Measurements from ENCODE around the gene ZFYVE21. TPM values are rescaled to one million over a fixed set of nuclear protein-coding genes. Genes with fewer than 3 reads are reported as not detected.
A peak's percentile ranks its signal among the peaks of the same experiment; 100 is the strongest.

Gene ZFYVE21
- total RNA-seq, 1 donor from 2014 or later: 68.6 TPM

GRCh38 chr14:103696466-103697071 is 19.0 kb upstream of the ZFYVE21 start:
- Mint-ChIP-seq H3K27ac (ENCODE audit: unreplicated experiment) (peak overlapping the region; percentile 91), H3K27me3 (ENCODE audit: low read depth) (no peaks in the 10 kb centered on the region)

GRCh38 chr14:103697206-103697602 is 18.4 kb upstream of the ZFYVE21 start:
- TF ChIP-seq CTCF (IDR thresholded peaks at IDR 0.05): no peak
- peak overlapping the region; percentile 91 for H3K27ac Mint-ChIP-seq (ENCODE audit: unreplicated experiment)
- H3K4me3 Mint-ChIP-seq (ENCODE audit: unreplicated experiment): peak overlapping the region; percentile 23
- H3K9me3 Mint-ChIP-seq (ENCODE audit: low read depth): no peaks in the 10 kb centered on the region
- DNase-seq (ENCODE audit: low spot score): peak; percentile 8
- peaks cover 8% of the 10 kb centered on the region for H3K36me3 Mint-ChIP-seq (ENCODE audit: low read depth)
- H3K27me3 Mint-ChIP-seq (ENCODE audit: low read depth): no peaks in the 10 kb centered on the region
- peaks cover 27% of the 10 kb centered on the region for H3K4me1 Mint-ChIP-seq (ENCODE audit: low read depth)

More at GRCh38 chr14:103696466-103697071, 19.0 kb upstream of the ZFYVE21 start:
- TF ChIP-seq CTCF (IDR thresholded peaks at IDR 0.05): peak; percentile 21
- no peak overlapping the region for H3K4me3 Mint-ChIP-seq (ENCODE audit: unreplicated experiment)
- peaks cover 5% of the 10 kb centered on the region for H3K36me3 Mint-ChIP-seq (ENCODE audit: low read depth)
- H3K4me1 Mint-ChIP-seq (ENCODE audit: low read depth): peaks cover 27% of the 10 kb centered on the region
- peak; percentile 72 for DNase-seq (ENCODE audit: low spot score)
- no peaks in the 10 kb centered on the region for H3K9me3 Mint-ChIP-seq (ENCODE audit: low read depth)

GRCh38 chr14:103697603-103698379 is 17.8 kb upstream of the ZFYVE21 start:
- peaks cover 11% of the 10 kb centered on the region for H3K36me3 Mint-ChIP-seq (ENCODE audit: low read depth)
- H3K4me3 Mint-ChIP-seq (ENCODE audit: unreplicated experiment): peak overlapping the region; percentile 23
- H3K4me1 Mint-ChIP-seq (ENCODE audit: low read depth): peaks cover 27% of the 10 kb centered on the region
- no peak for TF ChIP-seq CTCF (IDR thresholded peaks at IDR 0.05)
- H3K27ac Mint-ChIP-seq (ENCODE audit: unreplicated experiment): peak overlapping the region; percentile 91
- H3K9me3 Mint-ChIP-seq (ENCODE audit: low read depth): no peaks in the 10 kb centered on the region
- peak; percentile 77 for DNase-seq (ENCODE audit: low spot score)
- no peaks in the 10 kb centered on the region for H3K27me3 Mint-ChIP-seq (ENCODE audit: low read depth)

- H3K9me3 Mint-ChIP-seq (ENCODE audit: low read depth): no peaks in the 10 kb centered on the region
- H3K4me3 Mint-ChIP-seq (ENCODE audit: unreplicated experiment): no peak overlapping the region
- H3K27ac Mint-ChIP-seq (ENCODE audit: unreplicated experiment): no peak overlapping the region
- no peak for TF ChIP-seq CTCF (IDR thresholded peaks at IDR 0.05)
- H3K36me3 Mint-ChIP-seq (ENCODE audit: low read depth): peaks cover 15% of the 10 kb centered on the region
- DNase-seq (ENCODE audit: low spot score): peak; percentile 83
- no peaks in the 10 kb centered on the region for H3K27me3 Mint-ChIP-seq (ENCODE audit: low read depth)
- peaks cover 27% of the 10 kb centered on the region for H3K4me1 Mint-ChIP-seq (ENCODE audit: low read depth)
Observed at GRCh38 chr14:103698380-103699260, 17.0 kb upstream of the ZFYVE21 start.

GRCh38 chr14:103699261-103699661 is 16.3 kb upstream of the ZFYVE21 start:
- Mint-ChIP-seq H3K4me3 (ENCODE audit: unreplicated experiment) (no peak overlapping the region), H3K27me3 (ENCODE audit: low read depth) (no peaks in the 10 kb centered on the region), H3K4me1 (ENCODE audit: low read depth) (peaks cover 27% of the 10 kb centered on the region), H3K27ac (ENCODE audit: unreplicated experiment) (peak overlapping the region; percentile 41), H3K9me3 (ENCODE audit: low read depth) (no peaks in the 10 kb centered on the region), H3K36me3 (ENCODE audit: low read depth) (peaks cover 15% of the 10 kb centered on the region)
- no peak for TF ChIP-seq CTCF (IDR thresholded peaks at IDR 0.05)
- no peak for DNase-seq (ENCODE audit: low spot score)

Data from chondrocyte (in vitro differentiated cells).